ENCODE measurements around the gene TTF1.

The TTF1 gene

GRCh38 chr9:132356324-132356924, 50.2 kb downstream of the TTF1 start:
- FAIRE-seq, result no peak

- FAIRE-seq, result no peak
Measured at GRCh38 chr9:132354637-132355355, 51.8 kb downstream of the TTF1 start, which contains the start of gene SETX. TSS of gene SETX (minus strand) at chr9:132354986. CDS start at chr9:132349428, 5,558 bp downstream.

GRCh38 chr9:132351404-132352045, 55.1 kb downstream of the TTF1 start:
- no peak for FAIRE-seq

GRCh38 chr9:132350861-132351315, 55.8 kb downstream of the TTF1 start:
- peak; percentile 47 for FAIRE-seq

GRCh38 chr9:132348676-132349075, 58.0 kb downstream of the TTF1 start:
- FAIRE-seq, result no peak

GRCh38 chr9:132346177-132346576, 60.5 kb downstream of the TTF1 start:
- no peak for FAIRE-seq

- no peak for FAIRE-seq
Measured at GRCh38 chr9:132341177-132341840, 65.3 kb downstream of the TTF1 start.

- FAIRE-seq, result no peak
Measured at GRCh38 chr9:132334364-132334763, 72.3 kb downstream of the TTF1 start.

GRCh38 chr9:132333556-132333955, 73.1 kb downstream of the TTF1 start:
- no peak for FAIRE-seq

- FAIRE-seq, result no peak
Measured at GRCh38 chr9:132328580-132328979, 78.1 kb downstream of the TTF1 start.

GRCh38 chr9:132327537-132327936, 79.1 kb downstream of the TTF1 start:
- FAIRE-seq, result no peak

Data from A204.1 (cell line).